Measurements from ENCODE around the gene MAP3K20.
"Not testable (repeated sequence)": the region's sequence is repeated elsewhere in the genome, so short reads cannot be mapped to it uniquely, and the experiment has no call there.

The MAP3K20 gene

DNA sequence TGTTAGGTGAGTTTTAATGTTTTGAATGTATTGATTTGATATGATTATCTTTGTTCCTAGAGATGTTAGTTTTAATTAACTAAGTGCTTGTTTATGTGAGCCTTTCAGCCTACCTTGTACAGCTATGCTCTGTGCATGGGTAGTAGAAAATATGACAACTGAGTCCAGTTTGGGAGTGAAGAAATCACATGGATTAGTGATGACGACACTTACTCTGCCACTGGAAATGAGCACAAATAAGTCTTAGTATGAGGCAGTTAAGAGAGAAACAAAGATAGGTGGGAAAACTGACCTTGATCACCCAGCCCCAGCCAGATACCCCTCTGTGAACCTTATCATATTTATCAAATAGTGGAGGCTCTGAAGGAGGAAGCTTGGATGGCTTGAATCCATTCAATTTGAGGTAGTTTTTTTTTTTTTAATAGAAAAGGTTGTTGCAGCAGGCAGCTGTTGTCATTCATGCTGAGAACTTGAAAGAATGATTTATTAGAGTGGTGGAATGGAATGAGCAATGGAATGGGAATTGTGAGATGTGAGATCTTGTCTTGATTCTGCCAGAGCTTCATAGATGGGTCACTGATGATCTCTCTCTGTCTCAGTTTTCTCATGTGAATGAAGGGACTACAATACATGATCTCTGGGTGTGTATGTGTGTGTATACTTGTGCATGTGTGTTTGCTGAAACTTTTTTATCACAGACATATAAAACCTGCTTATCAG is 96.4 kb downstream of the MAP3K20 start:
- no peak overlapping the region for H3K27ac ChIP-seq
- no peaks in the 10 kb centered on the region for H3K9me3 ChIP-seq
- H3K36me3 ChIP-seq: no peaks in the 10 kb centered on the region
- H3K4me3 ChIP-seq (ENCODE audit: low read depth in 1 of 2, low read length in 1 of 2): no peak overlapping the region
- TF ChIP-seq, protein P1, sequence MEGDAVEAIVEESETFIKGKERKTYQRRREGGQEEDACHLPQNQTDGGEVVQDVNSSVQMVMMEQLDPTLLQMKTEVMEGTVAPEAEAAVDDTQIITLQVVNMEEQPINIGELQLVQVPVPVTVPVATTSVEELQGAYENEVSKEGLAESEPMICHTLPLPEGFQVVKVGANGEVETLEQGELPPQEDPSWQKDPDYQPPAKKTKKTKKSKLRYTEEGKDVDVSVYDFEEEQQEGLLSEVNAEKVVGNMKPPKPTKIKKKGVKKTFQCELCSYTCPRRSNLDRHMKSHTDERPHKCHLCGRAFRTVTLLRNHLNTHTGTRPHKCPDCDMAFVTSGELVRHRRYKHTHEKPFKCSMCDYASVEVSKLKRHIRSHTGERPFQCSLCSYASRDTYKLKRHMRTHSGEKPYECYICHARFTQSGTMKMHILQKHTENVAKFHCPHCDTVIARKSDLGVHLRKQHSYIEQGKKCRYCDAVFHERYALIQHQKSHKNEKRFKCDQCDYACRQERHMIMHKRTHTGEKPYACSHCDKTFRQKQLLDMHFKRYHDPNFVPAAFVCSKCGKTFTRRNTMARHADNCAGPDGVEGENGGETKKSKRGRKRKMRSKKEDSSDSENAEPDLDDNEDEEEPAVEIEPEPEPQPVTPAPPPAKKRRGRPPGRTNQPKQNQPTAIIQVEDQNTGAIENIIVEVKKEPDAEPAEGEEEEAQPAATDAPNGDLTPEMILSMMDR (IDR thresholded peaks at IDR 0.05): no peak
- H3K4me1 ChIP-seq (ENCODE audit: control insufficient read depth in 1 of 2, insufficient read depth in 1 of 2, low read depth in 1 of 2, low read length in 1 of 2): no peaks in the 10 kb centered on the region
- H3K27me3 ChIP-seq: no peaks in the 10 kb centered on the region

DNA sequence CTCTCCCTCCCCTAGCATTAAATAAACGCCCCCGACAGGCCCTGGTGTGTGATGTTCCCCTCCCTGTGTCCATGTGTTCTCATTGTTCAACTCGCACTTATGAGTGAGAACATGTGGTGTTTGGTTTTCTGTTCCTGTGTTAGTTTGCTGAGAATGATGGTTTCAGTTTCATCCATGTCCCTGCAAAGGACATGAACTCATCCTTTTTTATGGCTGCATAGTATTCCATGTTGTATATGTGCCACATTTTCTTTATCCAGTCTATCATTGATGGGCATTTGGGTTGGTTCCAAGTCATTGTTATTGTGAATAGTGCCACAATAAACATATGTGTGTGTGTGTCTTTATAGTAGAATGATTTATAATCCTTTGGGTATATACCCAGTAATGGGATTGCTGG is 98.7 kb downstream of the MAP3K20 start:
- not testable (repeated sequence) for H3K9me3 ChIP-seq; H3K4me3 ChIP-seq (ENCODE audit: low read depth in 1 of 2, low read length in 1 of 2); H3K27me3 ChIP-seq; H3K36me3 ChIP-seq; H3K4me1 ChIP-seq (ENCODE audit: control insufficient read depth in 1 of 2, insufficient read depth in 1 of 2, low read depth in 1 of 2, low read length in 1 of 2); H3K27ac ChIP-seq

DNA sequence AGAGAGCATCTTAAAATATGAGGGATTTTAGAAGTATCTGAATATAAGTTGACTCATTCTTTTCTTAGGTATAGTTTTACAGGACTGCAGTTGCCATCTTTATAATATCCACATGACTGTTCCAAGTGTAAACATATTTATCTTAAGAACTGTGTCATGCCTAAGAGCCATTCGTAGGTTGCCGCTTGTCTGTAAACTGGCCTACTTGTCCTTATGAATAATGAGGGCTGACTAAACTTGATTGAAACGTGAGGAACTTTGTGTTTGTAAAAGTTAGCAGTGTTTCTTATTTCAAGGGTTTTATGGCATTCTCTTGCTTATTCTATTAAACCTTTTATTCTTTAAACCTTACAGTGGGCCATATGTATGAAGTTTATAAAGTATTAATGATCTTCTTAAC is 99.6 kb downstream of the MAP3K20 start:
- Histone ChIP-seq H3K27me3 (no peaks in the 10 kb centered on the region), H3K36me3 (no peaks in the 10 kb centered on the region), H3K4me3 (ENCODE audit: low read depth in 1 of 2, low read length in 1 of 2) (no peak overlapping the region), H3K27ac (no peak overlapping the region), H3K4me1 (ENCODE audit: control insufficient read depth in 1 of 2, insufficient read depth in 1 of 2, low read depth in 1 of 2, low read length in 1 of 2) (no peaks in the 10 kb centered on the region), H3K9me3 (no peaks in the 10 kb centered on the region)
- TF ChIP-seq, protein P1 (IDR thresholded peaks at IDR 0.05): no peak

DNA sequence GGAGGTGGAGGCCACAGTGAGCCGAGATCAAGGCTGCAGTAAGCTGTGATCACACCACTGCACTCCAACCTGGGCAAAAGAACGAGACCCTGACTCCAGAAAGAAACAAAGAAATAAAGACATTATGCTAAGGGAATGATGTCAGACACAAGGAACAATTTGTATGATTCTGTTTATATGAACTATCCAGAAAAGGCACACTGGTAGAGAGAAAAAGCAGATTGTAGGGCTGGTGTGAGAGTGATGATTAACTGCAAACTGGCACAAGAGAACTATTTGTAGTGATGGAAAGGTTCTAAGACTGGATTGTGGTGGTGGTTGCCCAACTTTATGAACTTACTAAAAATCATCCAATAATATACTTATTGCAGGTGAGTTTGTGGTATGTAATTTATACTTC is 106.3 kb downstream of the MAP3K20 start:
- H3K9me3 ChIP-seq: no peaks in the 10 kb centered on the region
- TF ChIP-seq, protein P1 (IDR thresholded peaks at IDR 0.05): no peak
- no peaks in the 10 kb centered on the region for H3K36me3 ChIP-seq
- no peak overlapping the region for H3K27ac ChIP-seq
- no peak overlapping the region for H3K4me3 ChIP-seq (ENCODE audit: low read depth in 1 of 2, low read length in 1 of 2)
- no peaks in the 10 kb centered on the region for H3K27me3 ChIP-seq
- no peaks in the 10 kb centered on the region for H3K4me1 ChIP-seq (ENCODE audit: control insufficient read depth in 1 of 2, insufficient read depth in 1 of 2, low read depth in 1 of 2, low read length in 1 of 2)

DNA sequence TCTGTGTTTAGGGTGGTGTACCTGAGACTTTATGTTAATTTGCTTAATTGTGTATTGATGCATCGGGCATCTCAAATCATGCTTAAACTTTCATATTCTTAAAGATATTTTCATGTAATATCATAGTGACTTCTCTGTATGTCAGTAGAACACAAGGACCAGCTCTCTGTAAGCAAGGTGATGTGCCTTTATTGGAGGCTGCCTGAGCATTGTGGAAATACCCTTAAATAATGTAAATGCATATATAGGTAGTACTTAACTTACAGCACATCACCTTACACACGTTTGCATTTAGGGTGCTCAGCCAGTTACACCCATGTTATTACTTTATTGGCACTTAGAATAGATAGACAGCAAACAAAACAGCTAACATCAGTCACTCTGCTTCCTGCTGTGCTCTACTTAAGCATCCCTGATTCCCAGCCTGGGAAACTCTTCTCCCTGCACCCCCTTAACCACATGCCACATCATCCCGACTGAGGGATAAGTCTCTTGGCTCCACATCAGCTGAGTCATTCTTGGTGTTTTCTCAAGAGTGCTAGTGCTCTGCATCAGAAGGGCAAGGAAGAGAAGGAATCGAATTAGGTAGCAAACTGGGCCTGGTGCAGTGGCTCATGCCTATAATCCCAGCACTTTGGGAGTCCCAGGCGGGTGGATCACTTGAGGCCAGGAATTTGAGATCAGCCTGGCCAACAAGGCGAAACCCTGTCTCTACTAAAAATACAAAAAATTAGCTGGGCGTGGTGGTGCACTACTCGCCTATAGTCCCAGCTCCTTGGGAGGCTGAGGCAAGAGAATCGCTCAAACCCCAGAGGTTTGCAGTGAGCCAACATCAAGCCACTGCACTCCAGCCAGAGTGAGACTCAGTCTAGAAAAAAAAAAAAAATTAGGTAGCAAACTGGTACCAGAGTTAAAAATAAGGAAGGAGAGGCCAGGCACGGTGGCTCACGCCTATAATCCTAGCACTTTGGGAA is 108.7 kb downstream of the MAP3K20 start:
- Histone ChIP-seq H3K4me3 (ENCODE audit: low read depth in 1 of 2, low read length in 1 of 2) (no peak overlapping the region), H3K4me1 (ENCODE audit: control insufficient read depth in 1 of 2, insufficient read depth in 1 of 2, low read depth in 1 of 2, low read length in 1 of 2) (no peaks in the 10 kb centered on the region), H3K9me3 (no peaks in the 10 kb centered on the region), H3K27me3 (no peaks in the 10 kb centered on the region), H3K27ac (no peak overlapping the region), H3K36me3 (no peaks in the 10 kb centered on the region)
- TF ChIP-seq, protein P1 (IDR thresholded peaks at IDR 0.05): no peak

DNA sequence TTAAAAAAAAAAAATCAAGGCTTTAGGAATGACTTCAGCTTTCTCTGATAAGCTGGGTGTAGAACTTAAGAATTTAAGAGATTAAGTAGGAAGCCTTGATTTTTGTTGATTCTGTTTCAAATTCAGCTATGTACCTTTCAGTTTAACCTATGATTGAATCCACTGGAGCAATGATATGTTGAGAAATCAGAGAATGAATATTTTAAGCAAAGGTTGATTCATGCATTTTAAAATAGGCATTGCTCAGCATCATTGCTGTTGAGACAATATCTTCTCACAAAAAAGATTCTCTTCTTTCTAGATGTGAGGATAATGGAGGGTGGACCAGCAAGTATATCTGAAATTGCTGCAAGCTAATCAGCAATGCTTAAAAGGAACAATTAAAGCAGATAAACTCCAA is 109.8 kb downstream of the MAP3K20 start:
- Histone ChIP-seq H3K27ac (no peak overlapping the region), H3K27me3 (no peaks in the 10 kb centered on the region), H3K4me3 (ENCODE audit: low read depth in 1 of 2, low read length in 1 of 2) (no peak overlapping the region)

More for the DNA sequence above, 109.8 kb downstream of the MAP3K20 start:
- no peaks in the 10 kb centered on the region for H3K4me1 ChIP-seq (ENCODE audit: control insufficient read depth in 1 of 2, insufficient read depth in 1 of 2, low read depth in 1 of 2, low read length in 1 of 2)
- H3K9me3 ChIP-seq: no peaks in the 10 kb centered on the region
- no peaks in the 10 kb centered on the region for H3K36me3 ChIP-seq
- TF ChIP-seq, protein P1 (IDR thresholded peaks at IDR 0.05): no peak

All from neutrophil (primary cell).